Right atrium auricular region (tissue), 2 donors: ENCODE data around the gene CD300LB. TPM values are rescaled to one million over a fixed set of nuclear protein-coding genes. Genes with fewer than 3 reads are reported as not detected.

Experiments used
- DNase-seq: peaks from one replicate; pipeline ENCODE4 v3.0.0-alpha.2; 2019; ENCODE audit warnings: low spot score
- H3K27ac ChIP-seq, 2 donors: fragments of 200-600 bp; sonication (generic); 1 replicate in 1 of 2; 2 replicates in 1 of 2; pipeline ENCODE4 v1.5.1; 2016 to 2019
- H3K27me3 ChIP-seq, 2 donors: fragments of 200-600 bp; sonication (generic); one replicate each; pipeline versions ENCODE4 v1.5.1 to v1.6.0; 2017 to 2019
- H3K36me3 ChIP-seq: fragments of 200-600 bp; sonication (generic); one replicate; pipeline ENCODE4 v1.5.1; 2016
- H3K4me1 ChIP-seq, 2 donors: fragments of 200-600 bp; sonication (generic); one replicate each; pipeline versions ENCODE4 v1.5.1 to v1.6.0; 2017 to 2019
- H3K4me3 ChIP-seq, 2 donors: fragments of 200-600 bp; sonication (generic); 1 replicate in 1 of 2; 2 replicates in 1 of 2; pipeline ENCODE4 v1.5.1; 2017 to 2019; ENCODE audit warnings: mild to moderate bottlenecking in 1 of 2, moderate library complexity in 1 of 2
- H3K9me3 ChIP-seq, 2 donors: fragments of 200-600 bp; sonication (generic); one replicate each; pipeline ENCODE4 v1.5.1; 2019
- total RNA-seq, 2 donors: library from RNA; depleted of rRNA; stranded (reverse); fragments of >200 nt; gene quantifications; one replicate each; pipeline ENCODE4 v1.1.0, GENCODE V29; 2016
- TF ChIP-seq, protein P1 (sequence below), 2 donors: fragments of 200-600 bp; sonication (generic); IDR thresholded peaks; one replicate each; pipeline ENCODE4 v1.5.1; 2019; ENCODE audit warnings: antibody characterized with exemption in 2 of 2

Gene CD300LB
- total RNA-seq, 2 donors from 2014 or later, result 0.31 TPM; not detected in 1

DNA sequence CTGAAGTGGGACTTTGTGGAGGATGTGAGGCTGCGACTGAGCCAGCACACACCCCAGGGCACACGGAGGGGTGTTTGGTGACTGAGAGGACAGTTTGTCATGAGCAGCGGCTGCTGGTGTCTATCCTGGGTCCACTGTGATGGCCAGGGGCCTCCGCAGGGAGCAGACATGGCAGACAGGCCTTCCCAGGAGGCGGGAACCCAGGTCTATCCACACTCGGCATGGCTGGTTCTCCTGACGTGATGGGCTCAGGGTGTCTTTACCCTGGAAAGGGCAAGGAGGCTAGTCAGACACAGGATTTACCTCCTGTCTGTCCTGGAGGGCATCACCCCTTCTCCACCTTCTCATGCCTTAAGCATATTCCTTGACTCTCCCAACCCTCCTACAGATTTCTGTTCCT, 15.3 kb upstream of the CD300LB start:
- Histone ChIP-seq H3K9me3 (no peaks in the 10 kb centered on the region), H3K4me1 (no peaks in the 10 kb centered on the region), H3K4me3 (no peak overlapping the region), H3K27me3 (no peaks in the 10 kb centered on the region), H3K36me3 (no peaks in the 10 kb centered on the region), H3K27ac (no peak overlapping the region)
- DNase-seq, result no peak
- TF ChIP-seq, protein P1, sequence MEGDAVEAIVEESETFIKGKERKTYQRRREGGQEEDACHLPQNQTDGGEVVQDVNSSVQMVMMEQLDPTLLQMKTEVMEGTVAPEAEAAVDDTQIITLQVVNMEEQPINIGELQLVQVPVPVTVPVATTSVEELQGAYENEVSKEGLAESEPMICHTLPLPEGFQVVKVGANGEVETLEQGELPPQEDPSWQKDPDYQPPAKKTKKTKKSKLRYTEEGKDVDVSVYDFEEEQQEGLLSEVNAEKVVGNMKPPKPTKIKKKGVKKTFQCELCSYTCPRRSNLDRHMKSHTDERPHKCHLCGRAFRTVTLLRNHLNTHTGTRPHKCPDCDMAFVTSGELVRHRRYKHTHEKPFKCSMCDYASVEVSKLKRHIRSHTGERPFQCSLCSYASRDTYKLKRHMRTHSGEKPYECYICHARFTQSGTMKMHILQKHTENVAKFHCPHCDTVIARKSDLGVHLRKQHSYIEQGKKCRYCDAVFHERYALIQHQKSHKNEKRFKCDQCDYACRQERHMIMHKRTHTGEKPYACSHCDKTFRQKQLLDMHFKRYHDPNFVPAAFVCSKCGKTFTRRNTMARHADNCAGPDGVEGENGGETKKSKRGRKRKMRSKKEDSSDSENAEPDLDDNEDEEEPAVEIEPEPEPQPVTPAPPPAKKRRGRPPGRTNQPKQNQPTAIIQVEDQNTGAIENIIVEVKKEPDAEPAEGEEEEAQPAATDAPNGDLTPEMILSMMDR (IDR thresholded peaks at IDR 0.05), result no peak

DNA sequence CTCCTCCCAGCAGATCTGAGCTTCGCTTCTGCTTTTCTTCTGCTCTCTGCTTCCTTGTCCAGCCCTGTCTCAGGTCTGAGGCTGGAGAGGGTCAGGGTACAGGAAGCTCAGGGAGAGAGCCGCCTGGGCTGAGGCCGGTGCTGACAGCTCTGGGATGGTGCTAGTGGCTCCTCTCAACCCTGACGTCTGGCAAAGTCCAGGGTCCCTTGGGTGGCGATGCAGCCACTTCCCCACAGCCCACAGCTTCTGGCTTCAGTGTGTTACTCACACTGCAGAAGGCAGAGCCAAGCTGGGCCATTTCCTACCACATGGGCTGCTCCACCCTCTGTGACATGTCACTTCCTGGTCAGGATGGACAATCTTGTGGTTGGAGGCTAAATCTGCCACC, 14.6 kb upstream of the CD300LB start, which contains the start of gene CD300C:
TSS of gene CD300C (minus strand) at position 273 of the 388 bp plus-strand sequence. CDS start 333 bp downstream, outside the sequence.
- TF ChIP-seq, protein P1 (IDR thresholded peaks at IDR 0.05), result no peak
- no peaks in the 10 kb centered on the region for H3K4me1 ChIP-seq
- no peak for DNase-seq
- H3K9me3 ChIP-seq, result no peaks in the 10 kb centered on the region
- H3K4me3 ChIP-seq, result peak within 1 kb of the TSS in 1 of 2 donors; percentile 13
- H3K27ac ChIP-seq, result peak within 1 kb of the TSS in 1 of 2 donors; percentile 29
- H3K36me3 ChIP-seq, result no peaks in the 10 kb centered on the region
- no peaks in the 10 kb centered on the region for H3K27me3 ChIP-seq

DNA sequence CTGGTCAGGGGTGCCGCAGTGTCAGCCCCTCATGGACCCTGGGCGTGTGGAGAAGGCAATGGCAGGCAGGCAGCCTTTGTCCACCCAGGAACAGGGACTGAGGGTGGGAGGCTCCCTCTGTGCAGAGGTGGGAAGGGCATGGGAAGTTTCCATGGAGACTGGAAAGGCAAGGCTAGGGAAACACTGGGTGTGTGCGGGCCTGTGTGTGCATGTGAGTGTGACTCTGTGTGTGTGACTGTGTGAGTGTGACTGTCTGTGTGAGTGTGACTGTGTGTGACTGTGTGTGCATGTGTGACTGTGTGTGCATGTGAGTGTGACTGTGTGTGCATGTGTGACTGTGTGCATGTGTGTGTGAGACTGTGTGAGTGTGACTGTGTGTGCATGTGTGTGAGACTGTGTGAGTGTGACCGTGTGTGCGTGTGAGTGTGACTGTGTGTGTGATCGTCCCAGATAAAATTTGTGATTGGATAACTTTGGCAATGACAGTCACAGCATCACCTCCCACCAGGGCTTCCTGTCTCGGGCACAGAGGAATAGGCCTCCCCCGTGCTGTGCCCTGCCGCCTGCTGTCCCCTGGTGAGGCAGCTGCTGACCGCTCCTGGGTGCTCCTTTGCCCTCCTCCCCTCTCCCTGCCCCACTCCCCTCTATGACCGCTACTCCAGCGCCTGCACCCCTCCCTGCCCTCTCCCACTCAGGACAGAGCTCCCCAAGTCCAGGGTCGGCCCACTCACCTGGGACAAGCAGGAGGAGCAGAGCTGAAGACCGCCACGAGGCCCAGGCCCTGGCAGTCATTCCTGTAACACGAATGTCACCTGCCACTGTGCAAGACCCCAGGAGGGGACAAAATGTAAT, 13.9 kb upstream of the CD300LB start:
- Histone ChIP-seq H3K27ac (peak overlapping the region in 1 of 2 donors; percentile 29), H3K4me3 (peak overlapping the region in 1 of 2 donors; percentile 13), H3K4me1 (no peaks in the 10 kb centered on the region), H3K27me3 (no peaks in the 10 kb centered on the region), H3K36me3 (no peaks in the 10 kb centered on the region), H3K9me3 (no peaks in the 10 kb centered on the region)
- TF ChIP-seq, protein P1 (IDR thresholded peaks at IDR 0.05), result no peak
- DNase-seq, result no peak

DNA sequence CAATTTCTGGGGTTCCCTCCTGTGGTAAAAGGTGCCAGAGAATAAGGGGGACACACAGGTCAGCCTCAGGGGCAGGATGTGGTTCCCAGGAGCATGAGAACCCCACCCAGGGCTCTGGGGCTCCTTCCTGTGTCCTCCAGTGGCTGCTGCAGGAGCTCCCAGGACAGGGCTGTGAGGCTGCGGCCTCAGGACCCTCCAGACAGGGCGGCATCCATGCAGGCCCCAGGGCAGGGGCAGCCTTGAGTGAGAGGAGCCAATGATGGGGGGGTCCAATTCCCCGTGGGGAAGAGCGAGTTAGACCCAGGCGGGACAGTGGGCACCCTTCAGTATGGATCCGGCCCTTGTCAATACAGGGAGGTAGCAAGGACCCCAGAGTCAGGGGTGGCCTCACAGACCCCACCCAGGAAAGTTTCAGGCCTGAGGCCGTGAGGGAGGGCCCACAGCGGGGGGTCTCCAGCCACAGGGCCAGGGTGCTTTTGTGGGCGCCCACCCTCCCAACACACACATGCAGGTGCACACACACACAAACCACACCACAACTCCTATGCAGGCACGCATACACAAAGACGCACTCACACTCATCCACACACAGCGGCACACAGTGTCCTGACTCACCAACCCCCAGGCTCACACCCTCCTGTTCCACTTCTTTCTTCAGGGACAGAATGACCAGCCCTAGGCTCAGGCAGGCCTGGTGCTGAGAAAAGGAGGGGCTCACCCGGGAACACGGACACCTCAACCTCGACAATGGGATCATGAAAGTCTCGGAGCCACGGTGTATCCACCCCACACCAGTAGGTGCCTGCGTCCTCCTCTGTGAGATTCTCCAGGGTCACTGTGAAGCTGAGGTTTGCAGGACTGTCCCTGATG, 12.9 kb upstream of the CD300LB start:
- Histone ChIP-seq H3K27ac (no peak overlapping the region), H3K9me3 (no peaks in the 10 kb centered on the region), H3K36me3 (no peaks in the 10 kb centered on the region), H3K27me3 (no peaks in the 10 kb centered on the region), H3K4me3 (no peak overlapping the region), H3K4me1 (no peaks in the 10 kb centered on the region)
- TF ChIP-seq, protein P1 (IDR thresholded peaks at IDR 0.05), result no peak
- DNase-seq, result no peak

DNA sequence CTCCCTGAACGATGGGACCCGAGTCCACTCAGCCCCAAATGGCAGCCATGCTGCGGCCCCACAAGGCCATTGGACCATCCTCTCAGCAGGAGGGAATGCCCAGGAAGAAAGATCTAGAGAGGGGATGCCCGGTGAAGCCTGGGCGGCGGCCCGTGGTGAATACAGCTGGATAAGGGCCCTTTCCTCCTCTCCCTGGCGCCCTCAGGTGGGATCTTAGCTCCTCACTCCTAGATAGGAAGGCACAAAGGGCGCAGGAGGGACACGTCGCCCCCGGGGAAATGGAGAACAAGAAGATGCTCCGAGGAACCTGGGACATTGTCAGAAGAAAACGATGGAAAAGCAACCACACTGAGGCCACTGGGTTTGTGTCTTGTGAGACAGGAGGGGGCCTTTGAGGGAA, 12.1 kb upstream of the CD300LB start:
- DNase-seq, result no peak
- Histone ChIP-seq H3K4me1 (no peaks in the 10 kb centered on the region), H3K4me3 (no peak overlapping the region), H3K27ac (no peak overlapping the region), H3K36me3 (no peaks in the 10 kb centered on the region), H3K27me3 (no peaks in the 10 kb centered on the region), H3K9me3 (no peaks in the 10 kb centered on the region)
- TF ChIP-seq, protein P1 (IDR thresholded peaks at IDR 0.05), result no peak
